CD14-positive monocyte (primary cell): ENCODE results near the gene PRMT2. TPM values are rescaled to one million over a fixed set of nuclear protein-coding genes. Genes with fewer than 3 reads are reported as not detected.
A peak's percentile ranks its signal among the peaks of the same experiment; 100 is the strongest.

Experiments used
- DNase-seq, 3 donors: peaks; one replicate each; pipeline ENCODE4 v3.0.0-alpha.2; 2011 to 2022
- H2AFZ ChIP-seq: 2 replicates; pipeline ENCODE4 v1.6.0; 2012; ENCODE audit warnings: mild to moderate bottlenecking, low read depth, low read length, inconsistent platforms; ENCODE audit not compliant: insufficient read depth, poor library complexity, severe bottlenecking
- H3K27ac ChIP-seq, 2 donors: 1 replicate in 1 of 2; 2 replicates in 1 of 2; pipeline ENCODE4 v1.5.1; 2012 to 2013; ENCODE audit warnings: low read length in 2 of 2, control low read depth in 1 of 2, inconsistent platforms in 1 of 2, low read depth in 1 of 2, mild to moderate bottlenecking in 1 of 2
- H3K27me3 ChIP-seq, 2 donors: one replicate each; pipeline versions ENCODE4 v1.6.0 to v1.6.1; 2011 to 2013; ENCODE audit warnings: low read length in 2 of 2; ENCODE audit not compliant: control insufficient read depth in 2 of 2, insufficient read depth in 2 of 2
- H3K36me3 ChIP-seq, 2 donors: replicated peaks in 1 of 2; 1 replicate in 1 of 2; 2 replicates in 1 of 2; pipeline versions ENCODE4 v1.5.1 to v1.6.1; 2012 to 2013; ENCODE audit warnings: low read length in 2 of 2, control low read depth in 1 of 2, inconsistent platforms in 1 of 2, mild to moderate bottlenecking in 1 of 2; ENCODE audit not compliant: insufficient read depth in 2 of 2, control insufficient read depth in 1 of 2
- H3K4me1 ChIP-seq, 2 donors: 1 replicate in 1 of 2; 2 replicates in 1 of 2; pipeline versions ENCODE4 v1.5.1 to v1.6.1; 2012 to 2013; ENCODE audit warnings: low read length in 2 of 2, control low read depth in 1 of 2, inconsistent platforms in 1 of 2, mild to moderate bottlenecking in 1 of 2, moderate library complexity in 1 of 2; ENCODE audit not compliant: insufficient read depth in 2 of 2, control insufficient read depth in 1 of 2
- H3K4me2 ChIP-seq: replicated peaks from 2 replicates; pipeline ENCODE3; 2012; ENCODE audit warnings: low read length, moderate library complexity, mild to moderate bottlenecking; ENCODE audit not compliant: poor library complexity, severe bottlenecking; ENCODE audit errors: extremely low read depth
- H3K4me3 ChIP-seq, 3 experiments: fragments of 200-600 bp in 1 of 3; sonication (generic) in 1 of 3; replicated peaks in 1 of 3; 1 replicate in 2 of 3; 2 replicates in 1 of 3; pipeline ENCODE4 v1.5.1; 2011 to 2013; ENCODE audit warnings: low read length in 3 of 3, mild to moderate bottlenecking in 3 of 3, control low read depth in 2 of 3, low read depth in 2 of 3, inconsistent platforms in 1 of 3, moderate library complexity in 1 of 3
- H3K79me2 ChIP-seq: 2 replicates; pipeline ENCODE4 v1.6.0; 2012; ENCODE audit warnings: mild to moderate bottlenecking, control low read depth, inconsistent platforms, low read length, moderate library complexity; ENCODE audit not compliant: insufficient read depth
- H3K9ac ChIP-seq: 2 replicates; pipeline ENCODE4 v1.6.0; 2017; ENCODE audit warnings: low read length, mild to moderate bottlenecking; ENCODE audit not compliant: insufficient read depth, poor library complexity, severe bottlenecking
- H3K9me3 ChIP-seq, 2 donors: replicated peaks in 1 of 2; 1 replicate in 1 of 2; 2 replicates in 1 of 2; pipeline versions ENCODE4 v1.5.1 to v1.6.1; 2012 to 2013; ENCODE audit warnings: low read length in 2 of 2, control low read depth in 1 of 2; ENCODE audit not compliant: control insufficient read depth in 1 of 2, insufficient read depth in 1 of 2
- H4K20me1 ChIP-seq: 2 replicates; pipeline ENCODE4 v1.6.0; 2012; ENCODE audit warnings: mild to moderate bottlenecking, low read length, control low read depth, moderate library complexity; ENCODE audit not compliant: insufficient read depth
- H3K27ac Mint-ChIP-seq, 7 donors: one replicate each; pipeline ENCODE4 v1.8.0; 2020; ENCODE audit warnings: mild to moderate bottlenecking in 7 of 7, mixed read lengths in 7 of 7, moderate library complexity in 6 of 7, inconsistent platforms in 2 of 7
- H3K27me3 Mint-ChIP-seq, 3 donors: one replicate each; pipeline ENCODE4 v1.8.0; 2021 to 2022; ENCODE audit warnings: low read depth in 3 of 3, mild to moderate bottlenecking in 3 of 3, mixed read lengths in 3 of 3, moderate library complexity in 3 of 3, inconsistent platforms in 1 of 3
- H3K36me3 Mint-ChIP-seq, 2 donors: one replicate each; pipeline ENCODE4 v1.8.0; 2020; ENCODE audit warnings: mixed read lengths in 2 of 2, inconsistent platforms in 1 of 2, mild to moderate bottlenecking in 1 of 2
- H3K4me1 Mint-ChIP-seq: one replicate; pipeline ENCODE4 v1.8.0; 2020; ENCODE audit warnings: mild to moderate bottlenecking, mixed read lengths
- H3K4me3 Mint-ChIP-seq, 2 donors: one replicate each; pipeline ENCODE4 v1.8.0; 2020; ENCODE audit warnings: mild to moderate bottlenecking in 2 of 2, mixed read lengths in 2 of 2, moderate library complexity in 1 of 2
- H3K9me3 Mint-ChIP-seq, 7 donors: one replicate each; pipeline ENCODE4 v1.8.0; 2020 to 2022; ENCODE audit warnings: mixed read lengths in 7 of 7, mild to moderate bottlenecking in 6 of 7, moderate library complexity in 6 of 7, inconsistent platforms in 2 of 7
- WGBS: methylation state at CpG from one replicate; pipeline ENCODE4 v1.1.5; 2013; ENCODE audit warnings: missing lambda C conversion rate; ENCODE audit not compliant: insufficient coverage; 5-methylcytosine and 5-hydroxymethylcytosine counted together
- intact Hi-C, 2 donors: fragments of 100-400 bp; cut with micrococcal nuclease; formaldehyde crosslinking; loops; one replicate each; pipeline versions ENCODE4 v1.15.0 to v1.15.1; 2023
- polyA plus RNA-seq, 3 donors: library from polyadenylated mRNA; depleted of rRNA in 1 of 3; unstranded in 2 of 3; stranded (reverse) in 1 of 3; fragments of 300-500 nt in 2 of 3; fragments of >200 nt in 1 of 3; fragmentation: Illumina TruSeq in 2 of 3; gene quantifications; 1 replicate in 2 of 3; 2 replicates in 1 of 3; pipeline ENCODE4 v1.2.3, GENCODE V29; 2012 to 2021
- TF ChIP-seq, protein P1 (sequence below): fragments of 200-600 bp; IDR thresholded peaks from one replicate; pipeline ENCODE4 v1.8.0; 2022; ENCODE audit warnings: antibody characterized with exemption, mild to moderate bottlenecking

Gene PRMT2
- polyA plus RNA-seq, 3 donors, result 71.5 to 106 (median 77.2) TPM

DNA sequence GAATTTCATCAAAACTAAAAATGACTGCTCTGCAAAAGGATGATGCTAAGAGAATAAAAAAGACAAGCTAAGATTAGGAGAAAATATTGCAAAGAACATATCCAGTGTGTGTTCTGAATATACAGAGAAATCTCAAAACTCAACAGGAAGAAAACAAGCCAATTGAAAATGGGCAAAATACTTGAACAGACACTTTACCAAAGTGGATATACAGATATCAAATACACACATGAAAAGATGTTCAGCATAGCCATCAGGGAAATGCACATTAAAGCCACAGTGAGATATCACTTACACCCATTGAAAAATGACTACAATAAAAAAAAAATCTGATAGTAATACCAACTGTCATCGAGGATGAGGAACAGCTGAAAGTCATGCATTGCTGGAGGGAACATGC is 21.3 kb downstream of the PRMT2 start:
- no peaks in the 10 kb centered on the region for H3K27me3 ChIP-seq
- Mint-ChIP-seq H3K27me3 (no peaks in the 10 kb centered on the region), H3K9me3 (peaks cover 13 to 27% (median 21%) of the 10 kb centered on the region in 7 donors), H3K4me1 (peaks cover 2% of the 10 kb centered on the region), H3K36me3 (peaks cover 67 to 88% of the 10 kb centered on the region in 2 donors), H3K27ac (no peak overlapping the region), H3K4me3 (no peak overlapping the region)
- H3K36me3 ChIP-seq, result peaks cover 66 to 87% of the 10 kb centered on the region in 2 donors
- H3K9ac ChIP-seq, result no peak overlapping the region
- no CpG with 5 or more reads among the region's 1 CpG for WGBS
- H3K27ac ChIP-seq, result no peak overlapping the region
- no peak for DNase-seq
- H3K4me1 ChIP-seq, result no peaks in the 10 kb centered on the region
- peaks cover 14 to 33% of the 10 kb centered on the region in 2 donors for H3K9me3 ChIP-seq
- intact Hi-C loops, result no loop called here
- H3K79me2 ChIP-seq, result no peaks in the 10 kb centered on the region
- H3K4me2 ChIP-seq, result no peak overlapping the region
- H2AFZ ChIP-seq, result no peak overlapping the region
- H3K4me3 ChIP-seq, result no peak overlapping the region
- H4K20me1 ChIP-seq, result peaks cover 12% of the 10 kb centered on the region
- TF ChIP-seq, protein P1, sequence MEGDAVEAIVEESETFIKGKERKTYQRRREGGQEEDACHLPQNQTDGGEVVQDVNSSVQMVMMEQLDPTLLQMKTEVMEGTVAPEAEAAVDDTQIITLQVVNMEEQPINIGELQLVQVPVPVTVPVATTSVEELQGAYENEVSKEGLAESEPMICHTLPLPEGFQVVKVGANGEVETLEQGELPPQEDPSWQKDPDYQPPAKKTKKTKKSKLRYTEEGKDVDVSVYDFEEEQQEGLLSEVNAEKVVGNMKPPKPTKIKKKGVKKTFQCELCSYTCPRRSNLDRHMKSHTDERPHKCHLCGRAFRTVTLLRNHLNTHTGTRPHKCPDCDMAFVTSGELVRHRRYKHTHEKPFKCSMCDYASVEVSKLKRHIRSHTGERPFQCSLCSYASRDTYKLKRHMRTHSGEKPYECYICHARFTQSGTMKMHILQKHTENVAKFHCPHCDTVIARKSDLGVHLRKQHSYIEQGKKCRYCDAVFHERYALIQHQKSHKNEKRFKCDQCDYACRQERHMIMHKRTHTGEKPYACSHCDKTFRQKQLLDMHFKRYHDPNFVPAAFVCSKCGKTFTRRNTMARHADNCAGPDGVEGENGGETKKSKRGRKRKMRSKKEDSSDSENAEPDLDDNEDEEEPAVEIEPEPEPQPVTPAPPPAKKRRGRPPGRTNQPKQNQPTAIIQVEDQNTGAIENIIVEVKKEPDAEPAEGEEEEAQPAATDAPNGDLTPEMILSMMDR, result no peak

DNA sequence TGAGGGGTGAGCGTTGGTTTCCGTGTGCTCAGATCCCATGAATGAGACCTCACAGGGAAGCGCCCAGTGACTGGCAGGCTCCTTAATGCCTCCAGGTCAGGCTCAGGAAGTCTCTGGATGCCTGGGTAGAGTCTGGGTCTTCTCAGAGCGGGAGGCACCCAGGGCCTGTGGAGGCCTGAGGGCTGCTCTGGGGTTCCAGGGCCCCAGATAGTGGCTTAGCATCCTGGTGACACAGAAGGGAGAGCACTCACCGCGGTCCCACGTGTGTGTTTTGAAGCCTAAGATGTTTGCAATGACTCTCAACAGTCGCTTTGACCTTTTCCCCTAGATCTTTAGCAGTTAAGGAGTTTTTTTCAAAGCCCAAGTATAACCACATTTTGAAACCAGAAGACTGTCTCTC is 25.0 kb downstream of the PRMT2 start:
- Mint-ChIP-seq H3K4me1 (peaks cover 2% of the 10 kb centered on the region), H3K36me3 (peaks cover 58 to 83% of the 10 kb centered on the region in 2 donors), H3K9me3 (peaks cover 0 to 10% (median 5%) of the 10 kb centered on the region in 7 donors), H3K27me3 (no peaks in the 10 kb centered on the region), H3K4me3 (no peak overlapping the region), H3K27ac (peak overlapping the region in 1 of 7 donors; percentile 5)
- TF ChIP-seq, protein P1, result no peak
- Histone ChIP-seq H3K4me3 (no peak overlapping the region), H3K4me2 (no peak overlapping the region), H4K20me1 (peaks cover 12% of the 10 kb centered on the region), H3K4me1 (no peaks in the 10 kb centered on the region), H3K9ac (no peak overlapping the region), H3K27ac (no peak overlapping the region), H2AFZ (no peak overlapping the region), H3K36me3 (peaks cover 55 to 78% of the 10 kb centered on the region in 2 donors), H3K79me2 (no peaks in the 10 kb centered on the region), H3K27me3 (no peaks in the 10 kb centered on the region), H3K9me3 (peaks cover 3 to 4% of the 10 kb centered on the region in 2 donors)
- WGBS, result 96% methylated on average over 8 of the region's 8 CpGs
- intact Hi-C loops, result no loop called here
- no peak for DNase-seq
